Brain microvascular endothelial cell (primary cell): Measurements from ENCODE around the gene ABCC12.

Source experiments
- DNase-seq: peaks from one replicate; pipeline ENCODE4 v3.0.0-alpha.2; 2020
- H3K27ac ChIP-seq: fragments of 250-450 bp; sonication (Bioruptor Pico); 2 replicates; pipeline ENCODE4 v1.5.1; 2020; ENCODE audit warnings: mild to moderate bottlenecking, moderate library complexity
- H3K27me3 ChIP-seq: fragments of 250-450 bp; sonication (Bioruptor Pico); replicated peaks from 2 replicates; pipeline ENCODE4 v1.5.1; 2020; ENCODE audit warnings: mild to moderate bottlenecking
- H3K36me3 ChIP-seq: fragments of 250-450 bp; sonication (Bioruptor Pico); replicated peaks from 2 replicates; pipeline ENCODE4 v1.5.1; 2020; ENCODE audit warnings: mild to moderate bottlenecking
- H3K4me3 ChIP-seq: 2 replicates; pipeline ENCODE4 v1.5.1; 2011; ENCODE audit warnings: low read depth, mild to moderate bottlenecking, control low read depth, low read length, moderate library complexity
- CTCF ChIP-seq: IDR thresholded peaks from 2 replicates; pipeline ENCODE4 v1.5.1; 2011; ENCODE audit warnings: low read depth, mild to moderate bottlenecking, moderate library complexity, low read length, control low read depth, inconsistent platforms; ENCODE audit errors: missing control alignments
- in situ Hi-C: cut with HindIII; loops from 2 replicates; pipeline ENCODE4 v1.10.0; 2017; ENCODE audit warnings: low sequenced_read_pairs, low pct_ligation_motif_present

Gene ABCC12

GRCh38 chr16:48194828-48195556 lies 39.2 kb upstream of the ABCC12 start:
- Histone ChIP-seq H3K36me3 (no peaks in the 10 kb centered on the region), H3K27ac (no peak overlapping the region), H3K27me3 (no peaks in the 10 kb centered on the region), H3K4me3 (no peak overlapping the region)
- DNase-seq = peak; percentile 23
- TF ChIP-seq CTCF = no peak
- in situ Hi-C loops = no loop called here

DNA sequence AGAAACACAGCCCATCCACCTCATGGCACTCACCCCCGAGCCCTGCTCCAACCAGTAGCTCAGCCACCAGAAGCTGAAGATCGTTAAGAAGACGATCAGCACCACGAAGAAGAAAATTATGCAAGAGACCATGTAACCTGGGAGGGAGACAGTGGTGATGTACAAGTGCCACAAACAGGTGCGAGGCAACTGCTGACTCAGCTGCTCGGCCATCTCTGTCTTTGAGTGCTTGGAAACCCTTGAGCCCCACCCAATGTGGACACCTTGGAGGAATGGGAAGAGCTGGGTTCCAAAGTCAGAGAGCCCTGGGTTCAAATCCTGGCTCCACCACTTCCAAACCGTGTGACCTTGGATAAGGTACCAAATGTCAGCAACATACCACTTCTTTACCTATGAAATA lies 38.1 kb upstream of the ABCC12 start:
- H3K36me3 ChIP-seq = no peaks in the 10 kb centered on the region
- no peak for TF ChIP-seq CTCF
- H3K27me3 ChIP-seq = no peaks in the 10 kb centered on the region
- H3K4me3 ChIP-seq = no peak overlapping the region
- no peak for DNase-seq
- no peak overlapping the region for H3K27ac ChIP-seq
- in situ Hi-C loops = no loop called here

GRCh38 chr16:48188449-48189102 lies 32.8 kb upstream of the ABCC12 start:
- no peak for DNase-seq
- H3K27me3 ChIP-seq = no peaks in the 10 kb centered on the region
- in situ Hi-C loops = no loop called here
- H3K27ac ChIP-seq = no peak overlapping the region
- TF ChIP-seq CTCF = no peak
- H3K36me3 ChIP-seq = no peaks in the 10 kb centered on the region
- H3K4me3 ChIP-seq = no peak overlapping the region

- Histone ChIP-seq H3K36me3 (no peaks in the 10 kb centered on the region), H3K4me3 (no peak overlapping the region), H3K27me3 (no peaks in the 10 kb centered on the region), H3K27ac (no peak overlapping the region)
- no peak for DNase-seq
- TF ChIP-seq CTCF = no peak
- in situ Hi-C loops = no loop called here
Observed at GRCh38 chr16:48187779-48188178, 32.0 kb upstream of the ABCC12 start.

DNA sequence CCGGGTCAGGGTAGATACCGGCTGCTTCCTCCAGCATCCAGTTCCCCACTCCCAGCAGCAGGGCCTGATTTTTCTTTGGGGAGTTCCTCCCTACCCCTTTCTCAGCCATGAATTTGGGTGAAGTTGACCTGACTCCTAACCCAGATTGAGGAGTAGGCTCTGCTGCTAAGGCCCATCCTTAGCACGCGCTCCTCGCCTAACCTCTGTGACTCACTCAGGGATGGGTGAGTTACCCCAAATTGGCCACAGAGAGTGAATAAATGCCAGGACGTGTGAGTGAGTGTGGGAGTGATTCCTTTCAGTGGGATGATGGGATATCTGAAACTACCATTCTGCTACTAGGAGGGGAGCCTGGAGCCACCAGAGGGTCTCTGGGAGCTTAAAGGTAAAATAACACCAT lies 28.9 kb upstream of the ABCC12 start:
- TF ChIP-seq CTCF = no peak
- in situ Hi-C loops = no loop called here
- Histone ChIP-seq H3K27ac (no peak overlapping the region), H3K36me3 (no peaks in the 10 kb centered on the region), H3K4me3 (no peak overlapping the region), H3K27me3 (no peaks in the 10 kb centered on the region)
- no peak for DNase-seq
